Measurements from ENCODE around the gene HSBP1L1. TPM values are rescaled to one million over a fixed set of nuclear protein-coding genes. Genes with fewer than 3 reads are reported as not detected.

Gene HSBP1L1
- total RNA-seq, 1 experiment from 2014 or later = 41.4 TPM

DNA sequence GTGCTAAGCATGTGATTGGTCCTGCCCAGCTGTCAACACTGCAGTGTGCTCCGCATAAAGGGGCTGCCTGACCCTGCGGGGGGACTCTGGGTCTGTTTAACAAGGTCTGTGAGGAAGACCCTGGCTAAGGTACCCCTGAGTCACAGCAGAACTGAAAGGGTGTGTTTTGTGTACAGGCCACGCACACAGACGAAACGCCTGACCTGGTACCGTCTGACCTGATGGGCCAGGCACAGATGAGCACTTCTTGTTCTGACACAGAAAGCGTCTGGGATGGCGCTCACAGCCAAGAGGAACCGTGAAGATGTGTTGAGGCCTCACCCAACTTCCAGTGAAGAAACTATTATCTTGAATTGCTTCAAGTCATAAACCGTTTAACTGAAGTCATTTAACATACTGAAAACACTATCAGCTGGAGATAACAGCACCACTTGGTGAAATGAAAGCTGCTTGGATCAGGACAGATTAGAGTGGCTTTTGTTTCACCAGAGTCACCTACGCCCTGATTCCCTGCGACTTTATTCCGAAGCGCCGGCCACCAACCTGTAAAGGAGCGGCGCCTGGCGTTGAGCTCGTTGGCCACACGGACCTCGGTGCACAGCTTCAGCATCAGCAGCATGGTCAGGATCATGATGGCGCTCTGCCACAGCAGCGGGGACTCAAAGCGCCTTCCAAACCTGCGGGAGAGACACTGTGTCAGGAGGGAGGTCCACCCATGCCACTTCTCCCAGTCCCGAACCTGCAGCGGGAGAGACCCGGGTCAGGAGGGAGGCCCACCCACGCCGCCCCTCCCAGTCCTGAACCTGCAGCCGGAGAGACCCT is 21.4 kb upstream of the HSBP1L1 start:
- no peak overlapping the region for H3K27ac ChIP-seq (ENCODE audit: low read depth, low read length)
- H4K20me1 ChIP-seq (ENCODE audit: insufficient read depth) = no peaks in the 10 kb centered on the region
- peaks cover 88% of the 10 kb centered on the region for H3K79me2 ChIP-seq (ENCODE audit: insufficient read depth, low read length)
- H3K9ac ChIP-seq (ENCODE audit: low read length) = no peak overlapping the region
- ATAC-seq = no peak
- intact Hi-C loops (cut with micrococcal nuclease) = no loop called here
- RAD21 ChIA-PET (ENCODE audit: low non-redundant PET in 1 of 2, low total read pairs in 2 of 2, uncharacterized antibody in 2 of 2, unreplicated experiment in 2 of 2) = no interaction called here
- H3K9me3 ChIP-seq (ENCODE audit: control insufficient read depth in 1 of 2, insufficient read depth in 1 of 2, low read depth in 1 of 2, low read length in 2 of 2) = no peaks in the 10 kb centered on the region
- CTCF ChIA-PET = no interaction called here
- POLR2A ChIA-PET = no interaction called here
- no peak overlapping the region for H2AFZ ChIP-seq (ENCODE audit: low read depth, low read length, poor library complexity, severe bottlenecking)
- no peak for DNase-seq (ENCODE audit: low read depth, low spot score)
- no peaks in the 10 kb centered on the region for H3K9me2 ChIP-seq (ENCODE audit: insufficient read depth)
- no peaks in the 10 kb centered on the region for H3K27me3 ChIP-seq (ENCODE audit: insufficient read depth, low read length)
- H3K4me1 ChIP-seq (ENCODE audit: control insufficient read depth in 1 of 2, insufficient read depth in 2 of 2, low read length in 2 of 2) = no peaks in the 10 kb centered on the region
- no peak for TF ChIP-seq EZH2 (IDR thresholded peaks at IDR 0.05)
- TF ChIP-seq ZNF274 (IDR thresholded peaks at IDR 0.05; ENCODE audit: low read depth, low read length) = no peak
- TF ChIP-seq, protein P1, sequence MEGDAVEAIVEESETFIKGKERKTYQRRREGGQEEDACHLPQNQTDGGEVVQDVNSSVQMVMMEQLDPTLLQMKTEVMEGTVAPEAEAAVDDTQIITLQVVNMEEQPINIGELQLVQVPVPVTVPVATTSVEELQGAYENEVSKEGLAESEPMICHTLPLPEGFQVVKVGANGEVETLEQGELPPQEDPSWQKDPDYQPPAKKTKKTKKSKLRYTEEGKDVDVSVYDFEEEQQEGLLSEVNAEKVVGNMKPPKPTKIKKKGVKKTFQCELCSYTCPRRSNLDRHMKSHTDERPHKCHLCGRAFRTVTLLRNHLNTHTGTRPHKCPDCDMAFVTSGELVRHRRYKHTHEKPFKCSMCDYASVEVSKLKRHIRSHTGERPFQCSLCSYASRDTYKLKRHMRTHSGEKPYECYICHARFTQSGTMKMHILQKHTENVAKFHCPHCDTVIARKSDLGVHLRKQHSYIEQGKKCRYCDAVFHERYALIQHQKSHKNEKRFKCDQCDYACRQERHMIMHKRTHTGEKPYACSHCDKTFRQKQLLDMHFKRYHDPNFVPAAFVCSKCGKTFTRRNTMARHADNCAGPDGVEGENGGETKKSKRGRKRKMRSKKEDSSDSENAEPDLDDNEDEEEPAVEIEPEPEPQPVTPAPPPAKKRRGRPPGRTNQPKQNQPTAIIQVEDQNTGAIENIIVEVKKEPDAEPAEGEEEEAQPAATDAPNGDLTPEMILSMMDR (IDR thresholded peaks at IDR 0.05 in 2 of 3, conservative IDR thresholded peaks at IDR 0.05 in 1 of 3; ENCODE audit: borderline replicate concordance in 1 of 3, insufficient read depth in 1 of 3, low read depth in 2 of 3, low read length in 2 of 3) = no peak
- no peak for TF ChIP-seq ZFX (IDR thresholded peaks at IDR 0.05)
- TF ChIP-seq, protein P2, sequence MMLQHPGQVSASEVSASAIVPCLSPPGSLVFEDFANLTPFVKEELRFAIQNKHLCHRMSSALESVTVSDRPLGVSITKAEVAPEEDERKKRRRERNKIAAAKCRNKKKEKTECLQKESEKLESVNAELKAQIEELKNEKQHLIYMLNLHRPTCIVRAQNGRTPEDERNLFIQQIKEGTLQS (IDR thresholded peaks at IDR 0.05) = no peak
- TF ChIP-seq FOSL1 (IDR thresholded peaks at IDR 0.05; ENCODE audit: low read depth) = no peak
- TF ChIP-seq ELF1 (IDR thresholded peaks at IDR 0.05; ENCODE audit: borderline replicate concordance, low read depth) = no peak
- no peak for TF ChIP-seq RAD21 (IDR thresholded peaks at IDR 0.05; ENCODE audit: low read depth)
- TF ChIP-seq, protein P3, sequence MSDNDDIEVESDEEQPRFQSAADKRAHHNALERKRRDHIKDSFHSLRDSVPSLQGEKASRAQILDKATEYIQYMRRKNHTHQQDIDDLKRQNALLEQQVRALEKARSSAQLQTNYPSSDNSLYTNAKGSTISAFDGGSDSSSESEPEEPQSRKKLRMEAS (IDR thresholded peaks at IDR 0.05) = no peak
- no peak for TF ChIP-seq POLR2A (IDR thresholded peaks at IDR 0.05; ENCODE audit: borderline replicate concordance, extremely low read depth, insufficient read depth, insufficient read length)
- no peak for TF ChIP-seq EZH2phosphoT487 (IDR thresholded peaks at IDR 0.05; ENCODE audit: borderline replicate concordance)
- peaks cover 13 to 24% of the 10 kb centered on the region in 2 experiments; a peak in 3 of 4 replicates for H3K36me3 ChIP-seq (ENCODE audit: control insufficient read depth in 1 of 2, insufficient read depth in 2 of 2, low read length in 2 of 2)
- no peak overlapping the region for H3K4me2 ChIP-seq (ENCODE audit: low read length)
- H3K4me3 ChIP-seq (replicated peaks in 1 of 2; ENCODE audit: low read depth in 1 of 2, low read length in 2 of 2) = no peak overlapping the region
- BruUV-seq (replicated peaks) = no TSS peak
